OCI-LY7 (cell line): ENCODE data around the gene ARHGAP31. TPM values are rescaled to one million over a fixed set of nuclear protein-coding genes. Genes with fewer than 3 reads are reported as not detected.

Experiments used
- BruUV-seq: library from RNA; stranded (reverse); fragments of 400-500 nt; replicated peaks from 2 replicates; lab custom pipeline; 2021; lab: Mats Ljungman, UMichigan
- CTCF ChIA-PET: fragments of 300-600 bp; sonication (Branson Sonifier 250); formaldehyde crosslinking; loops from one replicate; lab custom pipeline; 2022; ENCODE audit warnings: antibody characterized with exemption; ENCODE audit not compliant: unreplicated experiment; lab: Charles Lee
- POLR2A ChIA-PET: fragments of 300-600 bp; sonication (Branson Sonifier 250); formaldehyde crosslinking; loops from one replicate; lab custom pipeline; 2022; ENCODE audit warnings: antibody characterized with exemption; lab: Charles Lee
- DNase-seq: peaks from one replicate; pipeline ENCODE4 v3.0.0-alpha.2; 2015; ENCODE audit warnings: low spot score
- H2AFZ ChIP-seq: fragments of 200-600 bp; sonication (generic), shearing (Covaris generic); 2 replicates; pipeline ENCODE4 v1.6.1; 2014; ENCODE audit warnings: mild to moderate bottlenecking, antibody characterized with exemption, low read length, moderate library complexity
- H3K27ac ChIP-seq: fragments of 200-600 bp; sonication (generic); 2 replicates; pipeline ENCODE4 v1.5.1; 2014; ENCODE audit warnings: mixed run types, low read depth, mild to moderate bottlenecking, moderate library complexity, low read length, inconsistent platforms; ENCODE audit not compliant: poor library complexity, severe bottlenecking
- H3K36me3 ChIP-seq: fragments of 200-600 bp; sonication (generic); 2 replicates; pipeline ENCODE4 v1.6.1; 2014; ENCODE audit warnings: mild to moderate bottlenecking, antibody characterized with exemption, low read length, moderate library complexity, mixed read lengths; ENCODE audit not compliant: insufficient read depth
- H3K4me1 ChIP-seq: fragments of 200-600 bp; sonication (generic); 2 replicates; pipeline ENCODE4 v1.5.1; 2014; ENCODE audit warnings: mild to moderate bottlenecking, low read length; ENCODE audit not compliant: insufficient read depth, poor library complexity, severe bottlenecking
- H3K4me2 ChIP-seq: fragments of 200-600 bp; sonication (generic); 2 replicates; pipeline ENCODE4 v1.6.1; 2014; ENCODE audit warnings: mild to moderate bottlenecking, low read length
- H3K4me3 ChIP-seq: fragments of 200-600 bp; sonication (generic); 2 replicates; pipeline ENCODE4 v1.5.1; 2014; ENCODE audit warnings: mild to moderate bottlenecking, low read depth, low read length; ENCODE audit not compliant: poor library complexity, severe bottlenecking
- H3K79me2 ChIP-seq: fragments of 200-600 bp; sonication (generic); 2 replicates; pipeline ENCODE4 v1.6.1; 2016; ENCODE audit warnings: low read depth, mild to moderate bottlenecking, low read length, moderate library complexity, mixed read lengths; ENCODE audit not compliant: insufficient read depth
- H3K9me2 ChIP-seq: fragments of 200-600 bp; sonication (generic); 2 replicates; pipeline ENCODE4 v1.6.1; 2016; ENCODE audit warnings: mild to moderate bottlenecking, low read length, mixed read lengths; ENCODE audit not compliant: insufficient read depth
- H3K9me3 ChIP-seq: fragments of 200-600 bp; sonication (generic); 2 replicates; pipeline ENCODE4 v1.6.1; 2014; ENCODE audit warnings: mild to moderate bottlenecking, mixed run types, low read length, mixed read lengths
- H4K20me1 ChIP-seq: fragments of 200-600 bp; sonication (generic); 2 replicates; pipeline ENCODE4 v1.6.1; 2014; ENCODE audit warnings: mild to moderate bottlenecking, antibody characterized with exemption, low read length, moderate library complexity, mixed read lengths; ENCODE audit not compliant: insufficient read depth
- EZH2phosphoT487 ChIP-seq: fragments of 200-600 bp; sonication (generic); IDR thresholded peaks from 2 replicates; pipeline ENCODE4 v1.6.1; 2018; ENCODE audit warnings: low read depth, borderline replicate concordance, mild to moderate bottlenecking, mixed run types, antibody characterized with exemption, low read length, moderate library complexity, mixed read lengths
- intact Hi-C: fragments of 100-400 bp; cut with micrococcal nuclease; formaldehyde crosslinking; loops from one replicate; pipeline ENCODE4 v1.10.0; 2022; ENCODE audit not compliant: unreplicated experiment
- total RNA-seq, 2 experiments: library from RNA; depleted of rRNA in 1 of 2; stranded (reverse); fragments of >200 nt in 1 of 2; shearing (Covaris generic) in 1 of 2; gene quantifications; 2 replicates each; pipeline ENCODE4 v1.2.3, GENCODE V29; 2014 to 2022
- TF ChIP-seq, protein P1 (sequence below): fragments of 200-600 bp; sonication (generic); conservative IDR thresholded peaks from 2 replicates; pipeline ENCODE4 v1.5.1; 2014; ENCODE audit warnings: mild to moderate bottlenecking, antibody characterized with exemption, low read length, moderate library complexity, mixed read lengths

Gene ARHGAP31
- total RNA-seq, 2 experiments from 2014 or later = 2.8 to 4.1 TPM

DNA sequence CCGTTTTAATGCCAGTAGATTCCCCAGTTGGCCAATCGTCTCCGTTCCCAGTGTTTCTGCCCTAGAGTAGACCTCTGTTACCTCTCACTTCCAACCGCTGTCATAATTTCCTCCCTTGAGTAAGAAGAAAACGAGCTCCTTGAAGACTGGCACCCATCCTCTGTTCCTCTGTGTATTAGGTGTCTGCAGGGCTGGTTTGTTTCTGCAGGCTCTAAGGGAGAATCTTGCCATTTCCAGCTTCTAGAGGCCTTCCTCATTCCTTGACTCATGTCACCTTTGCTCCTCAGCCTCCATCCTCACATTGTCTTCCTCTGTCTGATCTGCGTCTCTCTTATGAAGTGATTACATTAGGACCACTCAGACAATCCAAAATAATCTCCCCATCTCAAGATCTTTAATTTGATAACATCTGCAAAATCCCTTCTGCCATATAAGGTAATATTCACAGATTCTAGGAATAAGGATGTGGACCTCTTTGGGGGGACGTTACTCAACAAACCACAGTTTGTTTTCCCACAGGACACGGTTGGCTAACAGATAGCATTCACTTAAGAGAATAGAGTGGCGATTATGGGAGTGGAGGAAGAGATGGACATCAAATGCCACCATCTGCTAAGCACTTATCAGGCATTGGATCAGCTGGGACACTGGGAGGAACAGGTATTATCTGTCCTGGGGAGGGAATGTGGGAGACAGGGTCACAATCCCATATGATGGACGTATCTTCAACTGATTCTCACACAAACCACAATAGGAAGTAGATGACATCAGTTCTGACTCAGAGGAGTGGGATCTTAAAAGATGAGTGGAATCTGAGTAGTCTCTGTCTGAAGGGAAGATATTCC is 17.1 kb downstream of the ARHGAP31 start:
- H3K4me1 ChIP-seq = no peaks in the 10 kb centered on the region
- TF ChIP-seq, protein P1, sequence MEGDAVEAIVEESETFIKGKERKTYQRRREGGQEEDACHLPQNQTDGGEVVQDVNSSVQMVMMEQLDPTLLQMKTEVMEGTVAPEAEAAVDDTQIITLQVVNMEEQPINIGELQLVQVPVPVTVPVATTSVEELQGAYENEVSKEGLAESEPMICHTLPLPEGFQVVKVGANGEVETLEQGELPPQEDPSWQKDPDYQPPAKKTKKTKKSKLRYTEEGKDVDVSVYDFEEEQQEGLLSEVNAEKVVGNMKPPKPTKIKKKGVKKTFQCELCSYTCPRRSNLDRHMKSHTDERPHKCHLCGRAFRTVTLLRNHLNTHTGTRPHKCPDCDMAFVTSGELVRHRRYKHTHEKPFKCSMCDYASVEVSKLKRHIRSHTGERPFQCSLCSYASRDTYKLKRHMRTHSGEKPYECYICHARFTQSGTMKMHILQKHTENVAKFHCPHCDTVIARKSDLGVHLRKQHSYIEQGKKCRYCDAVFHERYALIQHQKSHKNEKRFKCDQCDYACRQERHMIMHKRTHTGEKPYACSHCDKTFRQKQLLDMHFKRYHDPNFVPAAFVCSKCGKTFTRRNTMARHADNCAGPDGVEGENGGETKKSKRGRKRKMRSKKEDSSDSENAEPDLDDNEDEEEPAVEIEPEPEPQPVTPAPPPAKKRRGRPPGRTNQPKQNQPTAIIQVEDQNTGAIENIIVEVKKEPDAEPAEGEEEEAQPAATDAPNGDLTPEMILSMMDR = no peak

DNA sequence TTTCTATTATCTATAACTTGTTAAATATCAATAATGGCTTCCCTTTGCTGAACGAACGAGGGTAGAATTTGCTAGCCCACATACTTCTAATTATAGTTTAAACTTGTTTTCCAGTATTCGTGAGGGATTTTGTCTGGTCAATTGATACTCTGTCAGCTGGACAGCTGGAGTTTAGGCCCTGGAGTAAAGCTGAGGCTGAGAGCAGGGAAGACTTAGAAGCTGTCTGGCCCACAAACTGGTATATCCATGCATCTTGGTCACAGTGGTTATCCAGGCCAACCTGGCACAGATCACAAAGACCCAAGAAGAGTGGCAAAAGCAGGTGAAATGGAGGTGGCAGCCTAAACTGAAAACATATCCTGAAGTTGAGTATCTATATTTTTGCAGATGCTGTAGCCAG is 19.3 kb downstream of the ARHGAP31 start:
- no peak overlapping the region for H3K27ac ChIP-seq
- H3K36me3 ChIP-seq = no peaks in the 10 kb centered on the region
- no peak overlapping the region for H2AFZ ChIP-seq
- no peaks in the 10 kb centered on the region for H3K9me2 ChIP-seq
- POLR2A ChIA-PET = no interaction called here
- no peaks in the 10 kb centered on the region for H3K79me2 ChIP-seq
- no peaks in the 10 kb centered on the region for H3K4me1 ChIP-seq
- no peaks in the 10 kb centered on the region for H4K20me1 ChIP-seq
- TF ChIP-seq, protein P1 = no peak
- TF ChIP-seq EZH2phosphoT487 = no peak
- H3K9me3 ChIP-seq = no peaks in the 10 kb centered on the region
- no TSS peak for BruUV-seq
- DNase-seq = no peak
- intact Hi-C loops = no loop called here
- no peak overlapping the region for H3K4me3 ChIP-seq
- no peak overlapping the region for H3K4me2 ChIP-seq
- CTCF ChIA-PET = no interaction called here

More for the DNA sequence above, 17.1 kb downstream of the ARHGAP31 start:
- H3K9me3 ChIP-seq = no peaks in the 10 kb centered on the region
- H3K4me2 ChIP-seq = no peak overlapping the region
- intact Hi-C loops = no loop called here
- H3K79me2 ChIP-seq = no peaks in the 10 kb centered on the region
- ChIA-PET CTCF (no interaction called here), POLR2A (no interaction called here)
- H3K9me2 ChIP-seq = no peaks in the 10 kb centered on the region
- H2AFZ ChIP-seq = no peak overlapping the region
- no peak overlapping the region for H3K4me3 ChIP-seq
- no peaks in the 10 kb centered on the region for H4K20me1 ChIP-seq
- no peak for DNase-seq
- H3K36me3 ChIP-seq = no peaks in the 10 kb centered on the region
- BruUV-seq = no TSS peak
- no peak overlapping the region for H3K27ac ChIP-seq

DNA sequence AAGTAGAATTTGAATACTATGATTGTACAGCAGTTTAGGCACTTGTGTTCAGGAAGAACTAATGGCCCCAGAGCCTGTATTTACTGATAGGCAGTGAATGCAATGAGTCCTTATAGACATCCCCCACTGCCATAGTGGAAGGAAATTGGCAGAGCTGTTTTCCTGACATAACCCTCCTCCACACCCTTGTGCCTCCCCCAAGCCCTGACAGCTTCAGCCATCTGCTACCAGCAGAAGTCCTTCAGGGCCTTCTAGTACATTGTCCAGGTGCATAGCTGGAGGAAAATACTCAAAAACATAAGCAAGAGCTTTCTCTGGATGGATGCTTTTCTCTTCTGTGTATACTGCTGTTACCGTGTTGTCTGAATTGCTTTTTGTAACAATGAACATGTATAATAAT is 20.6 kb downstream of the ARHGAP31 start:
- intact Hi-C loops = no loop called here
- Histone ChIP-seq H3K27ac (no peak overlapping the region), H3K4me1 (no peaks in the 10 kb centered on the region), H4K20me1 (no peaks in the 10 kb centered on the region), H3K4me3 (no peak overlapping the region), H3K9me2 (no peaks in the 10 kb centered on the region), H3K79me2 (no peaks in the 10 kb centered on the region), H3K4me2 (no peak overlapping the region), H2AFZ (no peak overlapping the region), H3K36me3 (no peaks in the 10 kb centered on the region), H3K9me3 (no peaks in the 10 kb centered on the region)
- TF ChIP-seq, protein P1 = no peak
- no peak for DNase-seq
- POLR2A ChIA-PET = interaction anchor here (1.3 kb wide), 1 partner anchor 15 kb away, joined by 3 read pairs; no protein-coding TSS in a partner anchor
- CTCF ChIA-PET = no interaction called here
- BruUV-seq = no TSS peak
